Dendritic cell treated with granulocyte-macrophage colony-stimulating factor and Interleukin-4, amounts not matched to agents 40 ng/mL and 50 ng/mL, for 4 days (primary cell): Measurements from ENCODE around the gene PTPRN2.
"Not testable (repeated sequence)": the region's sequence is repeated elsewhere in the genome, so short reads cannot be mapped to it uniquely, and the experiment has no call there.

Experiments used
- H3K27ac Mint-ChIP-seq: one replicate; pipeline ENCODE4 v1.8.0; 2022; ENCODE audit warnings: mild to moderate bottlenecking, mixed read lengths
- H3K27me3 Mint-ChIP-seq: one replicate; pipeline ENCODE4 v1.8.0; 2022; ENCODE audit warnings: mild to moderate bottlenecking, mixed read lengths
- H3K36me3 Mint-ChIP-seq: one replicate; pipeline ENCODE4 v1.8.0; 2022; ENCODE audit warnings: low read depth, mixed read lengths
- H3K4me1 Mint-ChIP-seq: one replicate; pipeline ENCODE4 v1.8.0; 2022; ENCODE audit warnings: low read depth, mixed read lengths
- H3K4me3 Mint-ChIP-seq: one replicate; pipeline ENCODE4 v1.8.0; 2022; ENCODE audit warnings: mild to moderate bottlenecking, moderate library complexity, mixed read lengths
- H3K9me3 Mint-ChIP-seq: one replicate; pipeline ENCODE4 v1.8.0; 2022; ENCODE audit warnings: mixed read lengths
- intact Hi-C: fragments of 100-400 bp; cut with micrococcal nuclease; formaldehyde crosslinking; loops from one replicate; pipeline ENCODE4 v1.15.0; 2022

PTPRN2 gene

GRCh38 chr7:157599491-157599890 is 988.1 kb downstream of the PTPRN2 start:
- Mint-ChIP-seq H3K4me1 (no peaks in the 10 kb centered on the region), H3K36me3 (no peaks in the 10 kb centered on the region), H3K4me3 (no peak overlapping the region), H3K27ac (no peak overlapping the region), H3K27me3 (peaks cover 8% of the 10 kb centered on the region), H3K9me3 (no peaks in the 10 kb centered on the region)
- intact Hi-C loops: no loop called here

DNA sequence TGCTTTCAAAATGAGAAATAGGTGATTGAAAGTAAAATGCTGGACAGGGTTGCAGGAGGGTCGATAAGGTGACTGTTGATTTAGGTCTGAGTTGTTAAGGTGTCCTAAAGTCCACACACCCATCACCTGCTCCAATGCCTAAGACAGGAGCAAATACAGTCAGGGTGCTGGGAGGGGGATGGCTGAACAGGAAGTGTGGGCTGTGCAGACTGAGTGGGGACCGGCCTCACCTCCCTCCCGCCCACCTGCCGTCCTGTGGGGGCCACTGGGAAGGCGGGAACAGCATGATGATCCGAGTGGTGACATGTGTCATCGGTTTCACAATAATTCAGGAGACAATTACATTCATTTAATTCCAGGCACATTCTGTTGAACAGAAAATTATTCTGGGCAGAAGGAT is 990.1 kb downstream of the PTPRN2 start:
- H3K9me3 Mint-ChIP-seq: no peaks in the 10 kb centered on the region
- no peaks in the 10 kb centered on the region for H3K36me3 Mint-ChIP-seq
- intact Hi-C loops: no loop called here
- H3K4me1 Mint-ChIP-seq: no peaks in the 10 kb centered on the region
- no peak overlapping the region for H3K4me3 Mint-ChIP-seq
- H3K27ac Mint-ChIP-seq: no peak overlapping the region
- H3K27me3 Mint-ChIP-seq: peaks cover 10% of the 10 kb centered on the region

- no peaks in the 10 kb centered on the region for H3K4me1 Mint-ChIP-seq
- intact Hi-C loops: no loop called here
- H3K27ac Mint-ChIP-seq: no peak overlapping the region
- H3K36me3 Mint-ChIP-seq: no peaks in the 10 kb centered on the region
- no peak overlapping the region for H3K4me3 Mint-ChIP-seq
- H3K9me3 Mint-ChIP-seq: no peaks in the 10 kb centered on the region
- peaks cover 8% of the 10 kb centered on the region for H3K27me3 Mint-ChIP-seq
Observed at GRCh38 chr7:157596881-157597280, 990.7 kb downstream of the PTPRN2 start.

GRCh38 chr7:157596471-157596870 is 991.2 kb downstream of the PTPRN2 start:
- Mint-ChIP-seq H3K36me3 (no peaks in the 10 kb centered on the region), H3K27ac (no peak overlapping the region)

DNA sequence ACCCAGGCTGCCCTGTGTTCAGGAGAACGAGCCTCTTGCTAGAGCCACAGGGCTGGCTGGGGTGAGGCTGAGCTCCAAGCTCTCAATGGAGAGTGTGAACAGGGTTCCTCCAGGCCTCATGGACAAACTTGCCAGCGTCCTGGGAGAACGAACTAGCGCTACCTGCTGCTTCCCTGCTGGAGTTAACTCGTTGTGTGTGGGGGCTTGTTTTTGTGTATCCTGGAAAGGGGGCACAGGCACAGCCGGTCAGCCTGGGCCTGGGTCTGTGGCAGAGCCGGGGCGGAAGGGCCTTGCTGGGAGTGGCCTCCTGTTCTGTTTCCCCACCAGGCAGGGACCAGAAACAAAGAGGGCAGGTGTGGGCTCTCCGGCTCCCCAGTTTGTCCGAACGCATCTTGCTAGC is 991.6 kb downstream of the PTPRN2 start:
- H3K36me3 Mint-ChIP-seq: no peaks in the 10 kb centered on the region
- no peaks in the 10 kb centered on the region for H3K4me1 Mint-ChIP-seq
- H3K27me3 Mint-ChIP-seq: peaks cover 8% of the 10 kb centered on the region
- no peaks in the 10 kb centered on the region for H3K9me3 Mint-ChIP-seq
- no peak overlapping the region for H3K27ac Mint-ChIP-seq
- intact Hi-C loops: no loop called here
- H3K4me3 Mint-ChIP-seq: no peak overlapping the region

More at GRCh38 chr7:157596471-157596870, 991.2 kb downstream of the PTPRN2 start:
- H3K27me3 Mint-ChIP-seq: peaks cover 8% of the 10 kb centered on the region
- no peak overlapping the region for H3K4me3 Mint-ChIP-seq
- intact Hi-C loops: no loop called here
- no peaks in the 10 kb centered on the region for H3K4me1 Mint-ChIP-seq
- H3K9me3 Mint-ChIP-seq: no peaks in the 10 kb centered on the region

DNA sequence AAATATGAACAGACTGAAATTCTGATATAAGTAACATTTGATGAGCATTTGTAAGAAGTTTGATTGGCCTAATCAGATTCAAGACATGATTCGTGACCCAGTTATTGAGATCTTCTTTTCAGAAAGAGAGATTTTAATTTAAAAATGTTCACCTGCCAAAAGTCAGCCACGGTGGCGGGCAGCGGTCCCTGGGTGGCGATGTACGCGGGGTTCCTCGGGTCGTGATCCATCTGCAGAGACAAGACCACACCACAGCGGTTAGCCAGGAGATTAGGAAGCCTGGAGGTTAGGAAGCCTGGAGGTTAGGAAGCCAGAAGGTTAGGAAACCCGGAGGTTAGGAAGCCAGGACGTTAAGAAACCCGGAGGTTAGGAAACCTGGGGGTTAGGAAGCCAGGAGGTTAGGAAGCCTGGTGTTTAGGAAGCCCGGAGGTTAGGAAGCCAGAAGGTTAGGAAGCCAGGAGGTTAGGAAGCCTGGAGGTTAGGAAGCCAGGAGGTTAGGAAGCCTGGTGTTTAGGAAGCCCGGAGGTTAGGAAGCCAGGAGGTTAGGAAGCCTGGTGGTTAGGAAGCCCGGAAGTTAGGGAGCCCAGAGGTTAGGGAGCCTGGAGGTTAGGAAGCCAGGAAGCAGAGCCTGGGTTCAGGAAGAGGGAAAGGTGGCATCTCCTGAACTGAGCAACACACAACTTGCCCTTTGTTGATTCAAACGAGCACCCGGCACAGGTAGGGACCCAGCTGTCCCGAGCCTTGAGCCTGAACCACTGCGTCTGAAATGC is 992.4 kb downstream of the PTPRN2 start:
- Mint-ChIP-seq H3K9me3 (no peaks in the 10 kb centered on the region), H3K4me3 (no peak overlapping the region), H3K36me3 (no peaks in the 10 kb centered on the region), H3K27me3 (peaks cover 8% of the 10 kb centered on the region), H3K27ac (no peak overlapping the region), H3K4me1 (no peaks in the 10 kb centered on the region)
- intact Hi-C loops: no loop called here

- Mint-ChIP-seq H3K27me3 (peaks cover 9% of the 10 kb centered on the region), H3K4me3 (no peak overlapping the region), H3K4me1 (no peaks in the 10 kb centered on the region), H3K36me3 (no peaks in the 10 kb centered on the region), H3K9me3 (no peaks in the 10 kb centered on the region), H3K27ac (no peak overlapping the region)
- intact Hi-C loops: no loop called here
Observed at GRCh38 chr7:157594306-157594705, 993.3 kb downstream of the PTPRN2 start.

- Mint-ChIP-seq H3K4me1 (no peaks in the 10 kb centered on the region), H3K4me3 (no peak overlapping the region), H3K27me3 (peaks cover 9% of the 10 kb centered on the region)
Observed at GRCh38 chr7:157593541-157593940, 994.1 kb downstream of the PTPRN2 start.

DNA sequence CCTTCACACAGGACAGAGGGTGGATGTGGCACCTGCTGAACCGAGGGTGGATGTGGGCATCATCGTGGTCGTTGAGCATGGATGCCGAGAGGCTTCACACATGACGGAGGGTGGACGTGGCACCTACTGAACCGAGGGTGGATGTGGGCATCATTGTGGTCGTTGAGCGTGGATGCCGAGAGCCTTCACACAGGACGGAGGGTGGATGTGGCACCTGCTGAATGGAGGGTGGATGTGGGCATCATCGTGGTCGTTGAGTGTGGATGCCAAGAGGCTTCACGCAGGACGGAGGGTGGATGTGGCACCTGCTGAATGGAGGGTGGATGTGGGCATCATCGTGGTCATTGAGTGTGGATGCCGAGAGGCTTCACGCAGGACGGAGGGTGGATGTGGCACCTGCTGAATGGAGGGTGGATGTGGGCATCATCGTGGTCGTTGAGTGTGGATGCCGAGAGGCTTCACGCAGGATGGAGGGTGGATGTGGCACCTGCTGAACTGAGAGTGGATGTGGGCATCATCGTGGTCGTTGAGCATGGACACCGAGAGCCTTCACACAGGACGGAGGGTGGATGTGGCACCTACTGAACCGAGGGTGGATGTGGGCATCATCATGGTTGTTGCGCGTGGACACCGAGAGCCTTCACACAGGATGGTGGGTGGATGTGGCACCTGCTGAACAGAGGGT is 994.8 kb downstream of the PTPRN2 start:
- H3K4me3 Mint-ChIP-seq, H3K9me3 Mint-ChIP-seq, intact Hi-C loops, H3K27me3 Mint-ChIP-seq, H3K4me1 Mint-ChIP-seq, H3K27ac Mint-ChIP-seq, H3K36me3 Mint-ChIP-seq: not testable (repeated sequence)

More at GRCh38 chr7:157593541-157593940, 994.1 kb downstream of the PTPRN2 start:
- H3K27ac Mint-ChIP-seq: no peak overlapping the region
- intact Hi-C loops: no loop called here
- no peaks in the 10 kb centered on the region for H3K9me3 Mint-ChIP-seq
- H3K36me3 Mint-ChIP-seq: no peaks in the 10 kb centered on the region

DNA sequence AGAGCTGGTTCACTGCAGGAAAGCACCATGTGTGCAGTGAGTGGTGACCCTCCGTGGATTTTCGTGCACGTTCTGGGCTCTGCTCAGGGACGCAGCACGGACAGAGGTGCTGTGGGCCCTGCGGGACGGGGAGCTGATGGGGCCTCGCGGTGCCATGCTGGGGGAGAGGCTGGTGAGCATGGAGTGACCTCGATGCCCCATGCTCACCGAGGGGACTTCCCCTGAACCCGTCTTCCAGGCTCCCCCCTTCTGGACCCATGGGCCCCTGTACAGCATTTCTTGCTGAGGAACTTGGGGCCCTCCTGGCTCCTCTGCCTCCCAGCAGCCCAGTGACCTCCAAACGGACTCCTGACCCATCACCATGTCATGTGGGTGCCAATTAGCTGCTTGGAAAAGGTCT is 997.1 kb downstream of the PTPRN2 start:
- Mint-ChIP-seq H3K27ac (no peak overlapping the region), H3K9me3 (peaks cover 4% of the 10 kb centered on the region), H3K27me3 (peaks cover 22% of the 10 kb centered on the region), H3K4me1 (no peaks in the 10 kb centered on the region), H3K36me3 (no peaks in the 10 kb centered on the region), H3K4me3 (no peak overlapping the region)
- intact Hi-C loops: no loop called here

DNA sequence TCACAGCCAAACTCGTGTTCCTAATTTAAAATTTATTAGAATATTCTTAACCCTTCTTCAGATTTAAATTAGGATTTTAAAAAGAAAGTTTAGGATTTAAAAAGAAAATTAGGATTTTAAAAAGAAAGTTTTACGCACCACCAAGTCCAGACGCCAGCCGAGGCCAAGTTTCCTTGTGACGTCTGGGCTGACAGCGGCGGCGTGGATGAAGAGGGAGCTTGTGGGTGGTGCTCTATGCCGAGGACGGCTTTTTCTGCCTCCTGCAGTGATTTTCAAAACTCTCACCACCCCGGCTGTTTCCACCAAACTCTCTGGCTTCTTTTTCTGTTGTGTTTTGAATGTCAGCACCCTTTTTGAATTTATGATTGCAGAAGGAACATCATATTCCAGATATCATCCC is 997.9 kb downstream of the PTPRN2 start:
- Mint-ChIP-seq H3K36me3 (no peaks in the 10 kb centered on the region), H3K4me3 (no peak overlapping the region), H3K4me1 (no peaks in the 10 kb centered on the region), H3K9me3 (peaks cover 8% of the 10 kb centered on the region), H3K27ac (no peak overlapping the region), H3K27me3 (peaks cover 27% of the 10 kb centered on the region)
- intact Hi-C loops: no loop called here

- no peaks in the 10 kb centered on the region for H3K36me3 Mint-ChIP-seq
Observed at GRCh38 chr7:157587805-157588560, 999.6 kb downstream of the PTPRN2 start.

GRCh38 chr7:157587051-157587804 is 1000.4 kb downstream of the PTPRN2 start:
- no peaks in the 10 kb centered on the region for H3K36me3 Mint-ChIP-seq
- H3K27me3 Mint-ChIP-seq: peaks cover 39% of the 10 kb centered on the region
- H3K9me3 Mint-ChIP-seq: peaks cover 8% of the 10 kb centered on the region
- no peaks in the 10 kb centered on the region for H3K4me1 Mint-ChIP-seq
- intact Hi-C loops: no loop called here
- no peak overlapping the region for H3K4me3 Mint-ChIP-seq
- no peak overlapping the region for H3K27ac Mint-ChIP-seq

More at GRCh38 chr7:157587805-157588560, 999.6 kb downstream of the PTPRN2 start:
- Mint-ChIP-seq H3K27ac (no peak overlapping the region), H3K4me3 (no peak overlapping the region), H3K27me3 (peaks cover 37% of the 10 kb centered on the region), H3K9me3 (peaks cover 8% of the 10 kb centered on the region), H3K4me1 (no peaks in the 10 kb centered on the region)
- intact Hi-C loops: no loop called here
